Jurkat, Clone E6-1 (cell line): Measurements from ENCODE around the gene GJD4.
A peak's percentile ranks its signal among the peaks of the same experiment; 100 is the strongest.

Source experiments
- DNase-seq: peaks from one replicate; pipeline ENCODE4 v3.0.0-alpha.2; 2011; ENCODE audit warnings: low read depth, low spot score
- H3K4me3 ChIP-seq: 2 replicates; pipeline ENCODE4 v1.5.1; 2011; ENCODE audit warnings: mild to moderate bottlenecking, low read length, control low read depth, moderate library complexity

Gene GJD4

DNA sequence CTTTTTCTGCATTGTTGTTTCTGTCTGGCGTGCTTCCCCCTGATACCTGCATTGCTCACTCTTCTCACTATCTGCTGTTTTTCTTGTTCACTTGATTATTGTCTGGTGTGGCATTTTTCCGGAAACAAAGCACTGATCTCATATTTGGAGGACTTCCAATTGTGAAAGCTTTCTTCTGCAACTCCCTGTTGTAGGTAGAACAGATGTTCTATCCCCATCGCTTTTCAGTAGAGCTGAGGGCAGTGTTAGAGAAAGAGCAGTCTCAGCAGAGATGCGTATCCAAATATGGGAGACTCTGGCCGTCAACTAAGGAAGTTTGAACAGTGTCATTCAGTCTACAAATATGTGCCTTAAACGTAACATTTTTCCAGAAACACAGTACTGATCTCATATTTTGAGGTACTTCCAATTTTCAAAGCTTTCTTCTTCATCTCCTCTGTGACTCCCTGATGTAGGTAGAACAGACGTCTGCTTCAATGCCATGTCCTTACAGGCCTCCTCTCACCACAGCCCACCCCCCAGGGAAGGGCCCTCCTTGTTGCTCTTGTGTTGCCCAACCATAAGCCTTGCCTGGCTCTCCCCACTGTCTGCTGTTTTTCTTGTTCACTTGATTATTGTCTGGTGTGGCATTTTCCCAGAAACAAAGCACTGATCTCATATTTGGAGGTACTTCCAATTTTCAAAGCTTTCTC is 27.1 kb upstream of the GJD4 start:
- H3K4me3 ChIP-seq, result no peak overlapping the region
- DNase-seq, result no peak

DNA sequence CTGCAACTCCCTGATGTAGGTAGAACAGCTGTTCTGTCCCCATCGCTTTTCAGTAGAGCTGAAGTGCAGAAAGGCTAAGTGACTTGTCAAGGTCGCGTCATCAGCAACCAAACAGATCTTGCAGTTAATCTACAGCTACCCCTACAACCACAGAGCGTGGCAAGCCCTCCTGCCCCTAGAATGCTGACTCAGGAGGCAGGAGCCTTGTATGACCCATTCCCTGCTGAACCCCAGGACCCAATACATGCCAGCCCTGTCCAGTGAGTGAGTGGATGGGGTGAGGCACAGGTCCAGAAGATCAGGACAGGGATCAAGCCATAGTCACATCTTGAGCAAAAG is 26.6 kb upstream of the GJD4 start:
- no peak for DNase-seq
- H3K4me3 ChIP-seq, result no peak overlapping the region

- no peak overlapping the region for H3K4me3 ChIP-seq
- no peak for DNase-seq
Observed at GRCh38 chr10:35579116-35579515, 26.0 kb upstream of the GJD4 start.

GRCh38 chr10:35579726-35580422 is 25.3 kb upstream of the GJD4 start:
- H3K4me3 ChIP-seq, result no peak overlapping the region
- no peak for DNase-seq

- DNase-seq, result no peak
- H3K4me3 ChIP-seq, result no peak overlapping the region
Observed at GRCh38 chr10:35580423-35580770, 24.7 kb upstream of the GJD4 start.

GRCh38 chr10:35581655-35582054 is 23.5 kb upstream of the GJD4 start:
- no peak for DNase-seq
- H3K4me3 ChIP-seq, result no peak overlapping the region

DNA sequence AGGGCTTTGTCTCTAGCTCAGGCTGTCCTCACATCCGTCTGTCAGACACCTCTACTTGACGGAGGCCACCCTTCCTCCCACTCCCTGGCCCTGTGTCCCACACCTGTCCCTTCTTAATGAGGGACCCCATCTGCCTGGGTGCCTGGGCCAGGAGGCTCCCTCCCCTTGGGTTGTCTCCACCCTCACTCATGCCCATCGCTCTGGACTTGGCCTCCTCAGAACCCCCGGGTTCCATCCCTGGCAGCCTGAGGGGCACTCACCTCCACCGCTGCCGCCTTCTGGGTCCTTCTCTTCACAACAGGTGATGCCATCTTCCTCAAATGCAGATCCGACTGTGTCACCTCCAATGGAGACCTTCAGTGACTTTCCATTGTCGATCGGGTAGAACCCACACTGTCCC is 20.2 kb upstream of the GJD4 start:
- DNase-seq, result no peak

DNA sequence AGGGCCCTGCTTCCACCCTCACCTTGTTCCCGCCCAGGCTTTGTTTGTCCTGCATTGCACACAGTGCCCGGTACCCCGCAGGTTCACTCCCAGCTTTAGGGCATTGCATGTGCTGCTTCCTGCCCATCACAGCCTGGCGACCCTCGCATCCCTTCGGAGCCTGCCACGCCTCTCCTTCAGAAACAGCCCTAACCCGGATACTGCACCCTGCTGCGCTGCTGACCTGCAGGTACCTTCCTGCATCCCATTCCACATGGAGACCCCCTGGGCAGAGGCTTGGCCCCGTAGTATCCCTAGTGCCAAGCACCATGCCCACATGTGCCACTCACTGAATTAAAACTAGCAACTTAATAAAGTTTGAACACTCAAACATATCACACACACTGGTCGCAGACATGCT is 19.8 kb upstream of the GJD4 start:
- no peak for DNase-seq
- H3K4me3 ChIP-seq, result no peak overlapping the region

More for the DNA sequence above, 20.2 kb upstream of the GJD4 start:
- no peak overlapping the region for H3K4me3 ChIP-seq

- H3K4me3 ChIP-seq, result no peak overlapping the region
- DNase-seq, result peak; percentile 75
Observed at GRCh38 chr10:35585903-35586535, 19.1 kb upstream of the GJD4 start.

- no peak for DNase-seq
- H3K4me3 ChIP-seq, result no peak overlapping the region
Observed at GRCh38 chr10:35588836-35589235, 16.3 kb upstream of the GJD4 start.

DNA sequence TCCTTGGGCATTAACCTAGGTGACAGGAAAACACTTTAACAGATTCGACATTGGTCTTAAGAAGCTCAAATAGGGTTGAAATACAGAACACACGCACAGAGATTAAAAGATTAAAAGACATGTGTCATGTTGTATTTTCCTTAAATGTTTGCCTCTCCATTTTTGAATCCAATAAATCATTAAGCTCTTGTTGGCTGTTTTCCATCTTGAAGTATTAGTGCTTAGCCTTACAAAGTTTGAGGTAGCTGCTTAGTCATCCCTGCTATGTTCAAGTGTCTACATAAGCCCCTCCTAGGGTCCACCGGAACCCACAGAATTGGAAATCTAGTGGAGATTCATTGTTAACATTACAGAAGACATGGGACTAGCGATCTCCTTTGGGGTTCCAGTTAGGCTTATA is 12.7 kb upstream of the GJD4 start:
- no peak overlapping the region for H3K4me3 ChIP-seq
- no peak for DNase-seq

DNA sequence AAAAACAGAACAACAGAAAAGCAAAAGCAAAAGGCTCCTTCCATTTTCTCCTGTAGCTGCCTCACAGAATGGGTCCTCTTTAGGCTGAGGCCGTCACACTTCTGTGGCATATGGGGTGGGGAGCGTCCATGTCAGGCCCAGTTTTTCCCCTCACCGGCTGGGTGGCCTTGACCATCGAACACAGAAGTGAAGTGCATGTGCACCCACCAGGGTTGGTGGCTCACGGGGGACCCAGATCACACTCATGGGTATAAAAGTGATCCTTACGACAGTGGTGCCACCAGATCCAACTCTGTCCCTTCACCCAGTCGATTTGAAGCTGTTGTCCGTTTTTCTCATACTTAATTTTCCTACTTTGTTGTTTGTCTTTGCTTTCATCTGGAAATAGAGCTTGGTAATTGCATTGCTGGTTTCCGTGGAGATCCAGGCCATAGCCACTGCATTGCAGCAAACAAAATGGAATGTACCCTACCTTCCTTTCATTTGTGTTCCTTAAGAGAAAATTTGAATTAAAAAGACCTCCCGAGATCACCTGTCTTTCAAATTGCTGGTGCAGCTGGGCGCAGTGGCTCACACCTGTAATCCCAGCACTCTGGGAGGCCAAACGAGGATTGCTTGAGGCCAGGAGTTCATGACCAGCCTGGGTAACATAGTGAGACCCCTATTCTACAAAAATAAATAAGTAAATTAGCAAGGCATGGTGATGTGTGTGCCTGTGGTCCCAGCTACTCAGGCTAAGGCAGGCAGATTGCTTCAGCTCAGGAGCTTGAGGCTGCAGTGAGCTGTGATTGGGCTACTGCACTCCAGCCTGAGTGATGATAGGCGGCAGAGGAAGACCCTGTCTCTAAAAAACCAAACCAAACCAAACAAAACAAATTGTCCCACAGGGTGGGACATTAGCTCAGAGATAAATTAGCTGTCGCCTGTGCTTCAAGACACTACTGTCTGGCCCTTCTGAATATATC is 10.7 kb upstream of the GJD4 start:
- DNase-seq, result no peak
- H3K4me3 ChIP-seq, result no peak overlapping the region

GRCh38 chr10:35595106-35595505 is 10.0 kb upstream of the GJD4 start:
- no peak overlapping the region for H3K4me3 ChIP-seq
- no peak for DNase-seq

GRCh38 chr10:35598379-35598778 is 6.8 kb upstream of the GJD4 start:
- DNase-seq, result no peak
- H3K4me3 ChIP-seq, result no peak overlapping the region

DNA sequence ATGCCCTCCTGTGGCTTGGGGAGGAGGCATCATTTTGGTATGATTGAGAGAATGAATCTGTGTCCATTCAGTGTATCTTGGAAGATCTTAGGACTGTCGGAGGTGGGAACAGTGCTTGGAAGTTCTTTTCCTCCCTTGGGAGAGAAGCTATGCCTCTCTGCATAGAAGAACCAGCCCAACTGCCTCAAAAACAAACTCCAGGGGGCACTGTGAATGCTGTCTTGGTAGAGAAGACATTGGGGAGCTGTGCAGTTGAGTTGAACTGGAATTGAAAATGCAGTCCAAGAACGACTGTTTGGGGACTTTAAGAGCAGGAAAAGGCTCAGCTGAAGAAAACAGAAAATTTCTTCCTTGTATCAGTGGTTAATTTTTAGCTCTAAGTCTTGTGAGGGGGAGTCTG is 4.9 kb upstream of the GJD4 start:
- H3K4me3 ChIP-seq, result no peak overlapping the region
- DNase-seq, result no peak

- no peak for DNase-seq
Observed at GRCh38 chr10:35606430-35606829, 1.3 kb downstream of the GJD4 start.

DNA sequence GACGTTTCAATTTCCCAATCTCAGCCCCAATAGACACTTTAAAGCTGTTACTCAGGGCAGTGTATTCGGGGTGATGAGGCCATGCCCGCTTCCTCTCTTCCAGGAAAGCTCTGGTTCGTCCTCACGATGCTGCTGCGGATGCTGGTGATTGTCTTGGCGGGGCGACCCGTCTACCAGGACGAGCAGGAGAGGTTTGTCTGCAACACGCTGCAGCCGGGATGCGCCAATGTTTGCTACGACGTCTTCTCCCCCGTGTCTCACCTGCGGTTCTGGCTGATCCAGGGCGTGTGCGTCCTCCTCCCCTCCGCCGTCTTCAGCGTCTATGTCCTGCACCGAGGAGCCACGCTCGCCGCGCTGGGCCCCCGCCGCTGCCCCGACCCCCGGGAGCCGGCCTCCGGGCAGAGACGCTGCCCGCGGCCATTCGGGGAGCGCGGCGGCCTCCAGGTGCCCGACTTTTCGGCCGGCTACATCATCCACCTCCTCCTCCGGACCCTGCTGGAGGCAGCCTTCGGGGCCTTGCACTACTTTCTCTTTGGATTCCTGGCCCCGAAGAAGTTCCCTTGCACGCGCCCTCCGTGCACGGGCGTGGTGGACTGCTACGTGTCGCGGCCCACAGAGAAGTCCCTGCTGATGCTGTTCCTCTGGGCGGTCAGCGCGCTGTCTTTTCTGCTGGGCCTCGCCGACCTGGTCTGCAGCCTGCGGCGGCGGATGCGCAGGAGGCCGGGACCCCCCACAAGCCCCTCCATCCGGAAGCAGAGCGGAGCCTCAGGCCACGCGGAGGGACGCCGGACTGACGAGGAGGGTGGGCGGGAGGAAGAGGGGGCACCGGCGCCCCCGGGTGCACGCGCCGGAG is 2.6 kb downstream of the GJD4 start:
- H3K4me3 ChIP-seq, result no peak overlapping the region

More at GRCh38 chr10:35606430-35606829, 1.3 kb downstream of the GJD4 start:
- no peak overlapping the region for H3K4me3 ChIP-seq

DNA sequence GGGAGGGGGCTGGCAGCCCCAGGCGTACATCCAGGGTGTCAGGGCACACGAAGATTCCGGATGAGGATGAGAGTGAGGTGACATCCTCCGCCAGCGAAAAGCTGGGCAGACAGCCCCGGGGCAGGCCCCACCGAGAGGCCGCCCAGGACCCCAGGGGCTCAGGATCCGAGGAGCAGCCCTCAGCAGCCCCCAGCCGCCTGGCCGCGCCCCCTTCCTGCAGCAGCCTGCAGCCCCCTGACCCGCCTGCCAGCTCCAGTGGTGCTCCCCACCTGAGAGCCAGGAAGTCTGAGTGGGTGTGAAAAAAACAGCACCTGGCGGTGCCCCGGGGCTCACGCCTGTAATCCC is 3.2 kb downstream of the GJD4 start:
- DNase-seq, result no peak
- H3K4me3 ChIP-seq, result no peak overlapping the region

More for the DNA sequence above, 2.6 kb downstream of the GJD4 start:
- no peak for DNase-seq

DNA sequence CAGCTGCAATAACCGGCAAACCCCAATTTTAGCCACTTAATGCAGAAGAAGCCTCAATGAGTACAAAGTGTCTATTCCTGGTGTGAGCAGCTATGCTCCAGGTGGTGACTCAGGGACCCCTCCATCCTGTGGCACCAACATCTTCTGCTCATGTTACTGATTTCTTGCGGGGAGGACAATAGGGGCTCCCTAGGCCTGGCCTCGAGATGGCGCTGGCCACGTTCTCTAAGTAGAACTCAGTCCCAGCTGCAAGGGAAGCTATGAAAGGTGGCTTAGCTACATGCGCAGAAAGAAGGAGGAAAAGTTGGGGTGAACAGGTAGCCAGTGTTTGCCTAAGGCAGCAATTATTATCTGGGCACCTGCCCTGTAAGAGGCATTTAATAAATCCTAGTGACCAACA is 6.6 kb downstream of the GJD4 start:
- no peak for DNase-seq
- no peak overlapping the region for H3K4me3 ChIP-seq
